LNCAP (cell line): ENCODE results near the gene MIEN1.

ENCODE experiments used
- TF ChIP-seq, protein P1 (sequence below): fragments of 450-650 bp; IDR thresholded peaks from 2 replicates; pipeline ENCODE4 v1.5.1; 2017; ENCODE audit warnings: mild to moderate bottlenecking

Gene MIEN1

DNA sequence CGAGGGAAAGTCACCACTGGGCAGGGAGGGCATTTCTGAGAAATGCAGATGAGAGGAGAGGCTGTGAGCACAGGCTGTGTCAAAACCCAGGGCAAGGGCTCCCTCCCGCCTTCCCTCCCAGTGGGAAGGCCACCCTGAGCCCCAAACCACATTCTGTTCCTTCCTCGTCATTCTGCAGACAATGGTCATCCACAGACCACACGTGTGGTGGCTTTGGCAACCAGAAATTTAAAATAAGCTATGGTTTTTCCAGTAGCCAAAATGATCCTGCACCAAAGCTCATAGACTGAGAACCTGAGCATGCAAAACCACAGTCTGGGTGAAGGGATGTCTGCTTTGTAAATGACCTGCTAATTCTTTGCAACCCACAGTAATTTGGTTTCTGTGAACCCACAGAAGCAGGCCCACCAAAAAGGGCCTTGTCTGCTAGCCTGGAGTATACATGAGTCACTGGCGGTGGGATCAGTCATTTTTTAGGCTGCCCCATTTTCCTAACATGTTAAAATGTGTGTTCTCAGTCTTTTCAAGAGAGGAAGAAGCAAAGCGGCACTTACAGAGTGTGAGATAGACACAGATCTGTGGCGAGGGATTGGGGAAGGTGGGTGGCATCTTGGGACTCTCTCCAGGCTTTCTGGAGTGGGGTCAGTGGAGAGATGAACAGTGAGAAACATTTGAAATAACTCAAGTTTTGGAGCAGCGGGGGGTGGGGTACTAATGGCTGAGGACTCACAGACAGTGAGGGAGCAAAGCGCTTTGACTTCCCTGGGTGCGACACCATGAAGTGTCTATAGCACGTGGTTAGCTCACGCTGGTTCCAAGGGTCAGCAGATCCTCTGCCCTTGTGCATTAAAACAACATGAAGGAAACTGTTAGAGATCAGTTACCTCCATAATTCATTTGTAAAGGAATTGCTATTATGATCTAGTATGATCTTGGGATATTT lies 27.9 kb upstream of the MIEN1 start:
- TF ChIP-seq, protein P1, sequence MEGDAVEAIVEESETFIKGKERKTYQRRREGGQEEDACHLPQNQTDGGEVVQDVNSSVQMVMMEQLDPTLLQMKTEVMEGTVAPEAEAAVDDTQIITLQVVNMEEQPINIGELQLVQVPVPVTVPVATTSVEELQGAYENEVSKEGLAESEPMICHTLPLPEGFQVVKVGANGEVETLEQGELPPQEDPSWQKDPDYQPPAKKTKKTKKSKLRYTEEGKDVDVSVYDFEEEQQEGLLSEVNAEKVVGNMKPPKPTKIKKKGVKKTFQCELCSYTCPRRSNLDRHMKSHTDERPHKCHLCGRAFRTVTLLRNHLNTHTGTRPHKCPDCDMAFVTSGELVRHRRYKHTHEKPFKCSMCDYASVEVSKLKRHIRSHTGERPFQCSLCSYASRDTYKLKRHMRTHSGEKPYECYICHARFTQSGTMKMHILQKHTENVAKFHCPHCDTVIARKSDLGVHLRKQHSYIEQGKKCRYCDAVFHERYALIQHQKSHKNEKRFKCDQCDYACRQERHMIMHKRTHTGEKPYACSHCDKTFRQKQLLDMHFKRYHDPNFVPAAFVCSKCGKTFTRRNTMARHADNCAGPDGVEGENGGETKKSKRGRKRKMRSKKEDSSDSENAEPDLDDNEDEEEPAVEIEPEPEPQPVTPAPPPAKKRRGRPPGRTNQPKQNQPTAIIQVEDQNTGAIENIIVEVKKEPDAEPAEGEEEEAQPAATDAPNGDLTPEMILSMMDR: no peak

DNA sequence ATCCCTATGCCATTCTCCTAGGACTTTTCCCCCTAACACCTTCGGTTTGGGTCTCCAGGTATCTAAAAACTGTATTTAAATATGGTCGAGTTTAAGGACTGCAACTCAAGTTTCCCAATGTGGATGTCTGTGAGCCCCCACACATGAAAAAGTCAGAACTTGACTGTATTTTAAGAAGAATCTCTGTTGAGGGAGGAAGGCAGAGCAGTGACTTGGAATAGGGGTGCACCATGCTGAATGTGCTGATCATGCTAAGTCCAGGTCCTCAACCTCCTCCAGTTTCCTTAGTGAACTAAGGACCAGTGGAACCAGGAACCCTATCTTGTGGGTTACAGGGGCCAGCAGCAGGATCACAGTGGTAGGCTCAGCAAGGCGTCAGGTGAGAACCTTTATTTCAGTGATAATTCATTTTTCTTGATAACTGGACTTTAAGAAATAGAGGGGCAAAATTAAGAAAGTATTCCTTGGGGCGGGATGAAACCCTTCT lies 26.9 kb upstream of the MIEN1 start:
- TF ChIP-seq, protein P1: no peak

DNA sequence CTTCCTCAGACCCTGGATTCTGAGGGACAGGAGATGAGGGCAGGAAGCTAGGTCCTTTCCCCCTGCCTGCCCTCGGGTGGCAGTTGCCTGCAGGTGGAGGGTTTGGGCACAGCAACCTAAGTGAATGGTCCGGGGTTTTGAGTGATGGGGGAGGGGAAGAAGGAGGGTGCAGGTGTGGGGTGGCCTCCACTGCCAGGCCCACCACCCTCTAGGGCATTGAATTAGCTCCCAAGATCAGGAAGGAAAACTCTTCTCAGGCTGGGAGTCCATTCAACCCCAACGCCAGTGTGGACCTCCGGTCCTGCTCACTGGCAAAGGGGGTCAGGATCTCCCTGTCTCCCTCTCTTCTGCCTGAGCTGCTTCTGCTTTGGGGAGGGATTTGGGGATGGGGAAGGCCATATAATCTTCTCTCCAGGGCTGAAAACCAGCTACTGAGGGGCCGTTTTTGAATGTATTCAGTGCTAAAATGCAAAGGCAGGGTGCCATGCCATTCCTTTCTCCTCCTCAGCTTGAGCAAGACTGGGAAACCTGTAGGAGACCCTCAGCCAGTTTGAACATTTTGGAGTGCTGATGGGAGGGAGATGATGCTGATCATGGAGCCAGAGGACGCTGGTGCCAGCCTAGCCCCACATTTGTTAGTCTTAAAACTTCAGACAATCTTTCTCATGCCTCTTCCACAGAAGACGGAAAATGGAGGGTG lies 26.2 kb upstream of the MIEN1 start:
- TF ChIP-seq, protein P1: no peak

DNA sequence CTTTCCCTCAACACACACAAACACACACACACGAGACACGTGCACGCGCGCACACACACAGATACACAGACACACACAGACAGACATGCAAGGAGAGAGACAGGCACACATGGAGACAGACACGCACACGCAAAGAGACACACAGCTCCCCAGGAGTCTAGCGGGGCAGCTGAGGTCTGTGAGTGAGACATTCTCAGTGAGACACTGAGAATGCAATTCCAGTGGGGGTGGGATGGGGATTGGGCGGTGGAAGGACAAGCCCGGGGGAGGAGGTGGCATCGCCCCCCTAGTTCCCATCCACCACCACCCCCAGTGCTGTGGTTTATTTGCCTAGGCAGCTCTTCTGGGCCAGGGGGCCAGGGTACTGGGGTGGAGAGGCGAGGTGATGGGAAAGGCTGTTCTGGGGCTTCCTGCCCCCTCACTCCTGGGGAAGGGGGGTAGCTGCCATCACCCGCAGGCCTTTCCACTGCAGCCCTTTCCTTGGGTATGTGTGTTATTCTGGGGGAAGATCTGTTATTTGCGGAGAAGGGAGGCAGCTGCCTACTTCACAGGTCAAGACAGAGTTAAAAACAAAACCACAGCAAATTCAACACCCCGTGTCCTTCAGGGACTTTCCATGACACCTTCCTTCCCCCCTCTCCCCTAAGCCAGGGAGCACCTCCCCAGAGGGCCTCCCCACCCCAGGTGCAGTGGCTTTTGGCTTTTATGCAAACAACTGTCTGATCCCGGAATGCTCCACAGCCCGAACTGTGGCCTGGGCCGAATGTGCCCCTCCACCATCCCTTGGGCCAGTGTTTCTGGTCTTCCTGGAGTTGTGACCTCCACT lies 25.4 kb upstream of the MIEN1 start:
- TF ChIP-seq, protein P1: no peak

DNA sequence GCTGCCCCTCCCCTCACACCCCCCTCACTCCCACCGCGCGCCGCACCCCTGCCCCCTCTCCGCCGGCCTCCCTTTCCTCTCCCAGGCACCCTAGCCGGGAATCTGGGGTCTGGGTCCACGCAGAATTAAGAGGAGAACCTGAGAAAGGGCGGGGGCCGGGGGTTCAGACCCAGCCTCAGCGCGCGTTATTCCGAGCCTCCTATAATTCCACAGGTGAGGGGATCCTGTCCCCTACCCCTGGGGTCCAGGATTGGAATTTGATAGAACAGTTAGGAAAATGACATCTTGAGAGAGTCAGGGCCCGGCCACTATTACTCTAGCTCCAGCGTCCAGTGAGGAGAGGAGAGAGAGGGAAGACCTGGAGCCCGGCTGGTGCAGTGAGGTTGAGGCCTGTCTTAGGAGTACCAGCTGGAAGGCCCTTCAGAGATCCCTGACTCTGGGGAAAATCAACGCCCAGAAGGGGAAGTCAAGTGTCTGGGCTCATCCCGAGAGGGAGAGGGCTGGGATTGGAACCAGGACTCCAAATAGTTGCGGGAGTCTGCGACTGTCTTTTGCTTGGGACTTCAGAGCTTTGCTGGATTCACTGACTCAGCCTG lies 24.7 kb upstream of the MIEN1 start:
- TF ChIP-seq, protein P1: no peak

DNA sequence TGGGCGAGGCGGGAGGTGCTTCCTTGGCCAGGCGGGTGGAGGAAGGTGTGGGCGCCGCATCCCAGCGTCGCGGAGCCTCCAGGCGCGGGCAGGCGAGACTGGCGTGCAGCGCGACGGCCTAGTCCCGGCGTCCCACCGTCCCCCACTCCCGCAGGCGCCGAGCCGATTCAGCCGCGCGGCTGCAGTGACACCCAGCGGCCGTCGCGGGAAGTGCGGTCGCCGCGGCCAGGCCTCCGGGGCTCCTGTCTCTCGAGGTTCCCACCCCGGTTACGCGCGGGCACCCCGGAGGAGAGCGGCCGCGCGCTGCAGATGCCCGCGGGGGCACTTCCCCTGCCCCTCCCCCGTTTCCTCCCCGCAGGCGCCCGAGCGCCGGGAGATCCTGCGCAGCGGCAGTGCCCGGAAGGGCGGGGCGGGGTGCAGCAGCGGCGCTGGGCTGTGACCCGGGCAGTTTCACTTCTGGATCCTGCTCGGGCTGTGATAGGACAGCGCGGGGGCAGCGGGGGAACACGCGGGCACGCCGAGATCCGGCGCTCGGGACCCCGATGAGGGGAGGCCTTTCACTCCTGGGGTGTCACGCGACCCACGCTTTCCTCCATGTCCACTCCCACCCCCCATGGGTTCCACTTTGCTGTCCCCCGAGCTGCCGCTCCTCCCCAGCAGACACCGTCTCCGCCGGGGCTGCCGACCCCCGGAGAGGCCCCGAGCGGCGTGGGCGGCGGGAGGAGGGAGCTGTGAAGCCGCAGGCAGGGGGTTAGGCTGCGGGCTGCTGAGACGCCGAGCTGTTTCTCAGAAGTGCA lies 24.0 kb upstream of the MIEN1 start:
- TF ChIP-seq, protein P1: peak; percentile 94
